ENCODE measurements around the gene CMSS1. TPM values are rescaled to one million over a fixed set of nuclear protein-coding genes. Genes with fewer than 3 reads are reported as not detected.

The CMSS1 gene
- total and polyA plus RNA-seq, 2 of the 13 experiments (the other 11 are each of a cell fraction or from before 2014, with no cell fraction given): 6.4 to 48.7 TPM

GRCh38 chr3:99970198-99970597 is 152.5 kb downstream of the CMSS1 start:
- Histone ChIP-seq H3K27ac (ENCODE audit: extremely low read length, insufficient read depth, low read length) (no peak overlapping the region), H4K20me1 (ENCODE audit: insufficient read depth, low read length) (no peaks in the 10 kb centered on the region), H3K4me1 (ENCODE audit: insufficient read depth, low read length) (peaks cover 11% of the 10 kb centered on the region), H3K36me3 (replicated peaks in 1 of 2; ENCODE audit: control insufficient read depth in 1 of 2, insufficient read depth in 2 of 2, low read length in 2 of 2) (no peaks in the 10 kb centered on the region), H3K4me2 (ENCODE audit: low read depth, low read length) (no peak overlapping the region), H3K9ac (ENCODE audit: insufficient read depth, low read depth, low read length) (no peak overlapping the region), H3K9me3 (ENCODE audit: low read length) (no peaks in the 10 kb centered on the region), H3K4me3 (replicated peaks in 1 of 3; ENCODE audit: insufficient read depth in 1 of 3, low read depth in 2 of 3, low read length in 3 of 3) (no peak overlapping the region), H3K27me3 (ENCODE audit: control insufficient read depth in 1 of 2, insufficient read depth in 2 of 2, low read length in 2 of 2) (no peaks in the 10 kb centered on the region), H2AFZ (ENCODE audit: low read length) (no peak overlapping the region), H3K79me2 (ENCODE audit: insufficient read depth, low read length) (no peaks in the 10 kb centered on the region)
- intact Hi-C loops (cut with micrococcal nuclease; ENCODE audit: unreplicated experiment) (no loop called here), in situ Hi-C loops (cut with HindIII; ENCODE audit: extremely low pct_ligation_motif_present, low pct_unique_long_range_greater_than_20kb) (no loop called here)
- TF ChIP-seq ZNF33A (CRISPR knock-in tag; IDR thresholded peaks at IDR 0.05; ENCODE audit: borderline replicate concordance): no peak
- no peak for TF ChIP-seq THYN1 (CRISPR knock-in tag; IDR thresholded peaks at IDR 0.05; ENCODE audit: borderline replicate concordance, low read depth)
- no peak for TF ChIP-seq AHR (CRISPR knock-in tag; IDR thresholded peaks at IDR 0.05)
- no peak for TF ChIP-seq MLXIP (CRISPR knock-in tag; IDR thresholded peaks at IDR 0.05; ENCODE audit: borderline replicate concordance)
- TF ChIP-seq, protein P1, sequence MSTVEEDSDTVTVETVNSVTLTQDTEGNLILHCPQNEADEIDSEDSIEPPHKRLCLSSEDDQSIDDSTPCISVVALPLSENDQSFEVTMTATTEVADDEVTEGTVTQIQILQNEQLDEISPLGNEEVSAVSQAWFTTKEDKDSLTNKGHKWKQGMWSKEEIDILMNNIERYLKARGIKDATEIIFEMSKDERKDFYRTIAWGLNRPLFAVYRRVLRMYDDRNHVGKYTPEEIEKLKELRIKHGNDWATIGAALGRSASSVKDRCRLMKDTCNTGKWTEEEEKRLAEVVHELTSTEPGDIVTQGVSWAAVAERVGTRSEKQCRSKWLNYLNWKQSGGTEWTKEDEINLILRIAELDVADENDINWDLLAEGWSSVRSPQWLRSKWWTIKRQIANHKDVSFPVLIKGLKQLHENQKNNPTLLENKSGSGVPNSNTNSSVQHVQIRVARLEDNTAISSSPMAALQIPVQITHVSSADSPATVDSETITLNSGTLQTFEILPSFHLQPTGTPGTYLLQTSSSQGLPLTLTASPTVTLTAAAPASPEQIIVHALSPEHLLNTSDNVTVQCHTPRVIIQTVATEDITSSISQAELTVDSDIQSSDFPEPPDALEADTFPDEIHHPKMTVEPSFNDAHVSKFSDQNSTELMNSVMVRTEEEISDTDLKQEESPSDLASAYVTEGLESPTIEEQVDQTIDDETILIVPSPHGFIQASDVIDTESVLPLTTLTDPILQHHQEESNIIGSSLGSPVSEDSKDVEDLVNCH (CRISPR knock-in tag; IDR thresholded peaks at IDR 0.05): no peak
- TF ChIP-seq MAZ (IDR thresholded peaks at IDR 0.05; ENCODE audit: borderline replicate concordance, low read depth, low read length): no peak
- no peak for TF ChIP-seq MAZ (CRISPR knock-in tag; IDR thresholded peaks at IDR 0.05; ENCODE audit: low read depth)
- no peak for TF ChIP-seq NFE2L1 (CRISPR knock-in tag; IDR thresholded peaks at IDR 0.05; ENCODE audit: borderline replicate concordance)
- no peak for TF ChIP-seq ZNF317 (CRISPR knock-in tag; IDR thresholded peaks at IDR 0.05)
- TF ChIP-seq, protein P2, sequence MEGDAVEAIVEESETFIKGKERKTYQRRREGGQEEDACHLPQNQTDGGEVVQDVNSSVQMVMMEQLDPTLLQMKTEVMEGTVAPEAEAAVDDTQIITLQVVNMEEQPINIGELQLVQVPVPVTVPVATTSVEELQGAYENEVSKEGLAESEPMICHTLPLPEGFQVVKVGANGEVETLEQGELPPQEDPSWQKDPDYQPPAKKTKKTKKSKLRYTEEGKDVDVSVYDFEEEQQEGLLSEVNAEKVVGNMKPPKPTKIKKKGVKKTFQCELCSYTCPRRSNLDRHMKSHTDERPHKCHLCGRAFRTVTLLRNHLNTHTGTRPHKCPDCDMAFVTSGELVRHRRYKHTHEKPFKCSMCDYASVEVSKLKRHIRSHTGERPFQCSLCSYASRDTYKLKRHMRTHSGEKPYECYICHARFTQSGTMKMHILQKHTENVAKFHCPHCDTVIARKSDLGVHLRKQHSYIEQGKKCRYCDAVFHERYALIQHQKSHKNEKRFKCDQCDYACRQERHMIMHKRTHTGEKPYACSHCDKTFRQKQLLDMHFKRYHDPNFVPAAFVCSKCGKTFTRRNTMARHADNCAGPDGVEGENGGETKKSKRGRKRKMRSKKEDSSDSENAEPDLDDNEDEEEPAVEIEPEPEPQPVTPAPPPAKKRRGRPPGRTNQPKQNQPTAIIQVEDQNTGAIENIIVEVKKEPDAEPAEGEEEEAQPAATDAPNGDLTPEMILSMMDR (CRISPR knock-in tag; IDR thresholded peaks at IDR 0.05): no peak
- TF ChIP-seq, protein P3, sequence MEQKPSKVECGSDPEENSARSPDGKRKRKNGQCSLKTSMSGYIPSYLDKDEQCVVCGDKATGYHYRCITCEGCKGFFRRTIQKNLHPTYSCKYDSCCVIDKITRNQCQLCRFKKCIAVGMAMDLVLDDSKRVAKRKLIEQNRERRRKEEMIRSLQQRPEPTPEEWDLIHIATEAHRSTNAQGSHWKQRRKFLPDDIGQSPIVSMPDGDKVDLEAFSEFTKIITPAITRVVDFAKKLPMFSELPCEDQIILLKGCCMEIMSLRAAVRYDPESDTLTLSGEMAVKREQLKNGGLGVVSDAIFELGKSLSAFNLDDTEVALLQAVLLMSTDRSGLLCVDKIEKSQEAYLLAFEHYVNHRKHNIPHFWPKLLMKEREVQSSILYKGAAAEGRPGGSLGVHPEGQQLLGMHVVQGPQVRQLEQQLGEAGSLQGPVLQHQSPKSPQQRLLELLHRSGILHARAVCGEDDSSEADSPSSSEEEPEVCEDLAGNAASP (CRISPR knock-in tag; IDR thresholded peaks at IDR 0.05; ENCODE audit: borderline replicate concordance): no peak
- TF ChIP-seq HOXA7 (CRISPR knock-in tag; IDR thresholded peaks at IDR 0.05): no peak
- TF ChIP-seq ZNF180 (CRISPR knock-in tag; IDR thresholded peaks at IDR 0.05; ENCODE audit: borderline replicate concordance, low read depth): no peak
- TF ChIP-seq FOXK1 (CRISPR knock-in tag; IDR thresholded peaks at IDR 0.05; ENCODE audit: borderline replicate concordance, low read depth): no peak
- TF ChIP-seq ZNF362 (CRISPR knock-in tag; IDR thresholded peaks at IDR 0.05; ENCODE audit: borderline replicate concordance): no peak
- no peak for DNase-seq (ENCODE audit: low spot score)
- ChIA-PET CTCF (ENCODE audit: low intra/inter-chr PET ratio, low total read pairs) (no interaction called here), POLR2A (no interaction called here)
- ATAC-seq: no peak
- WGBS (ENCODE audit: low lambda C conversion rate): 100% methylated on average over 1 of the region's 1 CpG
- no TSS peak for BruUV-seq (replicated peaks)
- FAIRE-seq: no peak

Data from HepG2 (cell line).